Measurements from ENCODE around the gene USP48. TPM values are rescaled to one million over a fixed set of nuclear protein-coding genes. Genes with fewer than 3 reads are reported as not detected.

The USP48 gene
- total RNA-seq, 1 experiment from 2014 or later = 49.1 TPM

DNA sequence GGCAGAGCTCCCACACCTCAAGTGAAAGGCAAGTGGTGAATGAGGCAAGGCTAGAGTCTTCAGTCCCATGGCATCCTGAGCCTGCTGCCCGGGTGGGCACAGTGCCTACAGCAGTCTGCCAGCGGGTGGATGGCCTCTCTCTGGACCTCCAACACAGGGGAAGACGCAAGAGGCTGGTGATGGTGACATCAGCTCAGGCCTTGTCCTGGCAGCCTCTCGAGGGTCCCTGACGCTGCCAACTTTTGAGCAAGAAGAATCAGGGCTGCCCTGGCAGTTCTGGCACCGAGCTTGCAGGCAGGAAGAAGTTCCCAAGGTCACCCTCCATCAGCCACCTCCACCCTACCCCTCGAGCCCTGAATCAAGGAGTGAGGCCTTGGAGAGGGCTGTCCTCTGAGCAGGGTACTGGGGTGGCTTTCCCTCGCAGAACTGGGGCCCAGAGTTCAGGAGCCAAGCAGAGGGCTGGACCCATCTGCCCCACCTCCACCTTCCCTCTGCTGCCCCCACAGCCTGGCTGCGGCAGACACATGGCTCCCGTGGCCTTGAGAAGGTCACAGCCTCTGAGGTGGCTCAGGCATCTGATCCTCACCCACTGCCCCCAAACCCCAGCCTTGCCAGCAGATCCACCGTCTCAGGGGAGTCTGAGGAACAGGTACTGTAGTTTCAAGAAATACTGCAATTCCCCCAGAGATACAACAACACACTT, 119.5 kb downstream of the USP48 start:
- DNase-seq = no peak
- H3K27ac Mint-ChIP-seq (ENCODE audit: unreplicated experiment) = no peak overlapping the region
- no TSS peak for BruUV-seq (replicated peaks)
- H3K4me3 ChIP-seq (ENCODE audit: low read depth, low read length) = no peak overlapping the region
- H3K36me3 ChIP-seq (ENCODE audit: control insufficient read depth, insufficient read depth, low read length) = no peaks in the 10 kb centered on the region
- peaks cover 2% of the 10 kb centered on the region for H3K27me3 Mint-ChIP-seq (ENCODE audit: insufficient read depth, unreplicated experiment)
- CTCF ChIA-PET = no interaction called here
- H3K9me3 Mint-ChIP-seq (ENCODE audit: unreplicated experiment) = no peaks in the 10 kb centered on the region
- POLR2A ChIA-PET = no interaction called here
- peaks cover 12% of the 10 kb centered on the region for H3K36me3 Mint-ChIP-seq (ENCODE audit: insufficient read depth, unreplicated experiment)
- no peaks in the 10 kb centered on the region for H3K9me3 ChIP-seq
- no peaks in the 10 kb centered on the region for H3K27me3 ChIP-seq (replicated peaks; ENCODE audit: control insufficient read depth, insufficient read depth, low read length)
- intact Hi-C loops (cut with micrococcal nuclease; ENCODE audit: unreplicated experiment) = no loop called here
- no peak overlapping the region for H3K4me3 Mint-ChIP-seq (ENCODE audit: unreplicated experiment)
- TF ChIP-seq, protein P1, sequence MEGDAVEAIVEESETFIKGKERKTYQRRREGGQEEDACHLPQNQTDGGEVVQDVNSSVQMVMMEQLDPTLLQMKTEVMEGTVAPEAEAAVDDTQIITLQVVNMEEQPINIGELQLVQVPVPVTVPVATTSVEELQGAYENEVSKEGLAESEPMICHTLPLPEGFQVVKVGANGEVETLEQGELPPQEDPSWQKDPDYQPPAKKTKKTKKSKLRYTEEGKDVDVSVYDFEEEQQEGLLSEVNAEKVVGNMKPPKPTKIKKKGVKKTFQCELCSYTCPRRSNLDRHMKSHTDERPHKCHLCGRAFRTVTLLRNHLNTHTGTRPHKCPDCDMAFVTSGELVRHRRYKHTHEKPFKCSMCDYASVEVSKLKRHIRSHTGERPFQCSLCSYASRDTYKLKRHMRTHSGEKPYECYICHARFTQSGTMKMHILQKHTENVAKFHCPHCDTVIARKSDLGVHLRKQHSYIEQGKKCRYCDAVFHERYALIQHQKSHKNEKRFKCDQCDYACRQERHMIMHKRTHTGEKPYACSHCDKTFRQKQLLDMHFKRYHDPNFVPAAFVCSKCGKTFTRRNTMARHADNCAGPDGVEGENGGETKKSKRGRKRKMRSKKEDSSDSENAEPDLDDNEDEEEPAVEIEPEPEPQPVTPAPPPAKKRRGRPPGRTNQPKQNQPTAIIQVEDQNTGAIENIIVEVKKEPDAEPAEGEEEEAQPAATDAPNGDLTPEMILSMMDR (IDR thresholded peaks at IDR 0.05; ENCODE audit: insufficient read depth in 1 of 2, low read depth in 1 of 2, low read length in 1 of 2, severe bottlenecking in 1 of 2, unreplicated experiment in 1 of 2) = no peak
- no peaks in the 10 kb centered on the region for H3K4me1 Mint-ChIP-seq (ENCODE audit: low read depth, unreplicated experiment)
- 0 out of 2 replicates have a peak, but pooled peaks cover under 1% of the 10 kb centered on the region for H3K4me1 ChIP-seq

DNA sequence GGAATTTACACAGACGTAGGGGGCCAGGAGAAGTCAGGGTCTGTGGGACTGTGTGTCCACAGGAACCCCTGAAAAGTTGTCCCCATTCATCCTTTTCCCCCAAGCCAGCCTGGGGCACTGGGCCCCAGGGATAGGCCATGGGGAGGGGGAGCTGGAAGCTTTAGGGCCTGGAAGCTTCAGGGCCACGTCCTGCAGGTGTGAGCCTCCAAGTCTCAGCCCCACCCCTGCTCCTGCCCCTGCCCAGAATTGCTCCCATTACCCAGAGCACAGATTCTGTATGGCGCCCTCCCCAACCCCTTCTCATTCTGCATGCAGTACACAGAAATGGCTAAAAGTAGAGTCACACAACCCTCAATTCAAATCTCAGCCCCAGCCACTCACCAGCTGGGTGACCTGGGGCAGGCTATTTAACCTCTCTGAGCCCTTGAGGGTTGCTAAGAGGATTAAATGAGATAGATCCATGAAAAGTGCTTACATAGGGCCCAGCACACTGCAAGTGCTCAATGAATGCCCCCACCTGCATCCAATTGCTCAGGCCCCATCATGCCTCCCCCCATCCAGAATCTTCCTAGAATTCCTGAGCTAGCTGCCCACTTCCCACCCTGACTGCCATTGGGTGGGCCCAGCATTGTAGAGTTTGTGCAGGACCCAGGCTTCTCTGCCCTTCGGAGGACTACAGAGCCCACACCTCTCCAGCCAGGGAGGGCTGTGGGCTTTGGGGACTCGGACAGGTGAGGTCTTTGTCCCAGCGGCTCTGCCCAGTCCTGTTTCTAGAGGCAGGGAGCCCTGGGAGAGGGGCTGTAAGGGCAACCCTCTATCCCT, 120.3 kb downstream of the USP48 start:
- H3K27me3 Mint-ChIP-seq (ENCODE audit: insufficient read depth, unreplicated experiment) = peaks cover 2% of the 10 kb centered on the region
- ChIA-PET POLR2A (no interaction called here), CTCF (no interaction called here)
- H3K4me3 Mint-ChIP-seq (ENCODE audit: unreplicated experiment) = no peak overlapping the region
- intact Hi-C loops (cut with micrococcal nuclease; ENCODE audit: unreplicated experiment) = no loop called here
- no peak overlapping the region for H3K4me3 ChIP-seq (ENCODE audit: low read depth, low read length)
- no TSS peak for BruUV-seq (replicated peaks)
- H3K27me3 ChIP-seq (replicated peaks; ENCODE audit: control insufficient read depth, insufficient read depth, low read length) = no peaks in the 10 kb centered on the region
- peaks cover 12% of the 10 kb centered on the region for H3K36me3 Mint-ChIP-seq (ENCODE audit: insufficient read depth, unreplicated experiment)
- no peak for DNase-seq
- H3K9me3 ChIP-seq = no peaks in the 10 kb centered on the region
- TF ChIP-seq, protein P1 (IDR thresholded peaks at IDR 0.05; ENCODE audit: insufficient read depth in 1 of 2, low read depth in 1 of 2, low read length in 1 of 2, severe bottlenecking in 1 of 2, unreplicated experiment in 1 of 2) = no peak
- no peaks in the 10 kb centered on the region for H3K36me3 ChIP-seq (ENCODE audit: control insufficient read depth, insufficient read depth, low read length)
- no peaks in the 10 kb centered on the region for H3K4me1 ChIP-seq
- H3K4me1 Mint-ChIP-seq (ENCODE audit: low read depth, unreplicated experiment) = no peaks in the 10 kb centered on the region
- no peak overlapping the region for H3K27ac Mint-ChIP-seq (ENCODE audit: unreplicated experiment)
- no peaks in the 10 kb centered on the region for H3K9me3 Mint-ChIP-seq (ENCODE audit: unreplicated experiment)

DNA sequence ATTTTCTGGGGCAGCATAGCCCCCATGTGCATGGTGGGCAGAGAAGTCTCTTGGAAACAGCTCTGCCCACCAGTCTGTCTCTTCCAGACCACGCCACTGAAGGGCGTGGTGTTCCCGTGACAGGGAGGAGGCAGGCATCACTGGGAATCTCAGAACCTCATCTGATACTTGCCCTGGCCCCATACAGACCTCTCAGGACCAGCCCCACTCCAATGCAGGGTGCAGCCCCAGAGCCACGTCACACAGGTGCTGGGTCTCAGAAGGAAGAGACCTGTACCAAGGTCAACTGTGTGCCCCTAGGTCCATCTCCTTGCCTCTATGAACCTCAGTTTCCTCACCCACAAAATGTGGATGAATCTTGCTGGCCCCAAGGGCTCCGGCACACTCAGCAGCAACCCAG, 121.1 kb downstream of the USP48 start:
- no peak overlapping the region for H3K27ac Mint-ChIP-seq (ENCODE audit: unreplicated experiment)
- Histone ChIP-seq H3K9me3 (no peaks in the 10 kb centered on the region), H3K4me1 (no peaks in the 10 kb centered on the region), H3K36me3 (ENCODE audit: control insufficient read depth, insufficient read depth, low read length) (no peaks in the 10 kb centered on the region), H3K4me3 (ENCODE audit: low read depth, low read length) (no peak overlapping the region), H3K27me3 (replicated peaks; ENCODE audit: control insufficient read depth, insufficient read depth, low read length) (no peaks in the 10 kb centered on the region)
- H3K4me1 Mint-ChIP-seq (ENCODE audit: low read depth, unreplicated experiment) = no peaks in the 10 kb centered on the region
- peaks cover 12% of the 10 kb centered on the region for H3K36me3 Mint-ChIP-seq (ENCODE audit: insufficient read depth, unreplicated experiment)
- intact Hi-C loops (cut with micrococcal nuclease; ENCODE audit: unreplicated experiment) = no loop called here
- ChIA-PET POLR2A (no interaction called here), CTCF (no interaction called here)
- H3K9me3 Mint-ChIP-seq (ENCODE audit: unreplicated experiment) = no peaks in the 10 kb centered on the region
- DNase-seq = no peak
- no TSS peak for BruUV-seq (replicated peaks)
- TF ChIP-seq, protein P1 (IDR thresholded peaks at IDR 0.05; ENCODE audit: insufficient read depth in 1 of 2, low read depth in 1 of 2, low read length in 1 of 2, severe bottlenecking in 1 of 2, unreplicated experiment in 1 of 2) = no peak
- H3K4me3 Mint-ChIP-seq (ENCODE audit: unreplicated experiment) = no peak overlapping the region
- H3K27me3 Mint-ChIP-seq (ENCODE audit: insufficient read depth, unreplicated experiment) = peaks cover 2% of the 10 kb centered on the region

Measured in Caco-2 (cell line).